ENCODE measurements around the gene KLF5.
A peak's percentile ranks its signal among the peaks of the same experiment; 100 is the strongest.

Gene KLF5

DNA sequence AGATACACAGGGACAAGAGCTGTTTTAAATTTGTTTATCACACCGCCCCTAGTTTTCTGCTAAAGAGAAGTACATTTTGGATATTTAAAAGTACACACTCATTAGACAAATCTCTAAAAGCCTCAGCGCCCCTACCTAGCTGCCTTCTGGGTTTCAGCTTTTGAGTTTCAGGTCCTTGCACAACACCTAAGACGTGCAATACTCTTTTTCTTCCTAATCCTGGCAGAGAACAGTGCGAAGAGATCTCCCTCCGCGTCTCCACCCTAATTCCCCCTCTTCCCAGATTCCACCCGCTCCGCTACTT lies 421 bp upstream of the KLF5 start:
- no peak for DNase-seq (ENCODE audit: low read depth, low spot score)
- in situ Hi-C loops (cut with HindIII; ENCODE audit: low sequenced_read_pairs), result no loop called here
- H3K4me3 ChIP-seq (ENCODE audit: low read depth, low read length), result peak overlapping the region; percentile 75
- TF ChIP-seq CTCF (IDR thresholded peaks at IDR 0.05; ENCODE audit: low read depth, low read length), result no peak

DNA sequence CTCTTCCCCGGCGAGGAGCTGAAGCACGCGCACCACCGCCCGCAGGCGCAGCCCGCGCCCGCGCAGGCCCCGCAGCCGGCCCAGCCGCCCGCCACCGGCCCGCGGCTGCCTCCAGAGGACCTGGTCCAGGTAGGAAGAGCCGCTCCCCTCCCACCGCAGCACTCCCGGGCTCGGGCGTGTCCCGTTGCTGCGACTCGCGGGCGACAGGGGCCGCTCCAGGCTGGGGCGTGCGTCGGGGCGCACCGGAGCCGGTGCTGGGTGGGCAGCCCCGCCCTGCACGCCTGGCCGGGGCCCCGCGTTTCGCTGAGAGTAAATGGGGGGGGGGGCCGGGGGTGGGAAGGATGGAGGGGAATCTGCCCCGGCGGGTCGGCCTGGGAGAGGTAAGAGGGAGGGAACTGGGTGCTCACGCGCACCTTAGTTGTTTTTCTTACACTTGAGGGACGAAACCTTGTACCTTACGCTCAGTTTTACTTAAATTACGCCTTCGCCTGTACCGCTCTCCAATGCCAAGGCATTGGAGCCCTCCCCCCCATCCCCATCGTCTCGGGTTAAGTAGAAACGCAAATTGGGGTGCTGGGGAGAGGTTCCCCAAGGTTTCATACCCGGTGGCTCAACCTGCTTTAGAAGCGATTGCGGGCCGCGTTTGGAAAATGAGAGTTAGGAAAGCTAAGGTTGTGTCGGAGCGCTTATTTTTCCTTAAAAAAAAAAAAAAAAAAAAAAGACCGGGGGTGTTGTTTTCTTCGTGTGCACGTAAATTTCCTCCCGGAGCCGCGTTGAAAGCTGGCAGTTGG lies 850 bp downstream of the KLF5 start:
- in situ Hi-C loops (cut with HindIII; ENCODE audit: low sequenced_read_pairs), result no loop called here
- TF ChIP-seq CTCF (IDR thresholded peaks at IDR 0.05; ENCODE audit: low read depth, low read length), result peak; percentile 19
- peak; percentile 58 for DNase-seq (ENCODE audit: low read depth, low spot score)
- H3K4me3 ChIP-seq (ENCODE audit: low read depth, low read length), result peak overlapping the region; percentile 75

DNA sequence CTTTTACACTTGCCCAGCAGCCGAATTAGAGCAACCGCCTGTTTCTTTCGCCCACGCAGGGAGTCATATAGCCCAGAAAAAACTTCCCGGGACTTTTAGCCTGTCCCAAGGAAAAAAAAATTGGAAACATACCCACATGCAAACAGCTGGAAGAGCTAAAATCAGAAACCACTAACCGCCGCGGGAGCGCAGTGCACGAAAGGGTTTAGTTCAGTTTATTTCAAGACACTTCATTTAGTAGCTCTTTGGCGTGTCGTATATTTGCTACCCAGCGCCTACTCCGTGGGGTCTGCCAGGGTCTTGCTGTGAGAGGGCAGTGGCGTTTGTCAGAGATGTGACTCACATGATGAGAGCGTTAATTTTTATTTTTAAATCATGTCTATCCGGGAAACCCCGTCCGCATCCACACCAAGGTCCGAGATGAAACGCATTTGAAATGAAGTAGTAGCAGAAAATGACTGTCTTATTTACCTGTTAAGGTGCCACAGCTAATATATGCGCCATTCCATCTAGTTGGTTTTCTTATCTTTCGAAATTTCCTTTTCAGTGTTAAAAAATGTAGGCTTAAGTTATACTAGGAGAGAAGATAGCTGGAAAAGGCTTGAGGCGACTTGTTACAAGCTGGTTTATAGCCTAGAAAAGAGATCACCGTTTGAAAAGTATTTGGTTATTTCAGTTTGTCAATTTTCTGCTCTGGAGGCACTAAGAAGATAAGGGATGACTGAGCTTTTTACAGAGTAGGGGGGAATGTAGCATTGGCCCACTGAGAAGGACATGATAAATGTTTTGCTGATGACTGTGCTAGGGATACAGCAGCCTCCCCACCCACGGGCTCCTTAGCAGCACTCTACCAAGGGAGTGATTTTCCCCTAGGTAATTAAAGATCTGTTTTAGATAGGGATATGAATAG lies 1.7 kb downstream of the KLF5 start:
- peak overlapping the region; percentile 75 for H3K4me3 ChIP-seq (ENCODE audit: low read depth, low read length)
- no peak for TF ChIP-seq CTCF (IDR thresholded peaks at IDR 0.05; ENCODE audit: low read depth, low read length)
- in situ Hi-C loops (cut with HindIII; ENCODE audit: low sequenced_read_pairs), result no loop called here
- peak; percentile 71 for DNase-seq (ENCODE audit: low read depth, low spot score)

GRCh38 chr13:73061473-73061872 lies 2.7 kb downstream of the KLF5 start:
- in situ Hi-C loops (cut with HindIII; ENCODE audit: low sequenced_read_pairs), result no loop called here
- no peak overlapping the region for H3K4me3 ChIP-seq (ENCODE audit: low read depth, low read length)
- no peak for TF ChIP-seq CTCF (IDR thresholded peaks at IDR 0.05; ENCODE audit: low read depth, low read length)
- DNase-seq (ENCODE audit: low read depth, low spot score), result no peak

- in situ Hi-C loops (cut with HindIII; ENCODE audit: low sequenced_read_pairs), result no loop called here
- DNase-seq (ENCODE audit: low read depth, low spot score), result no peak
- no peak overlapping the region for H3K4me3 ChIP-seq (ENCODE audit: low read depth, low read length)
- no peak for TF ChIP-seq CTCF (IDR thresholded peaks at IDR 0.05; ENCODE audit: low read depth, low read length)
These were observed 3.1 kb downstream of the KLF5 start for GRCh38 chr13:73061876-73062275.

DNA sequence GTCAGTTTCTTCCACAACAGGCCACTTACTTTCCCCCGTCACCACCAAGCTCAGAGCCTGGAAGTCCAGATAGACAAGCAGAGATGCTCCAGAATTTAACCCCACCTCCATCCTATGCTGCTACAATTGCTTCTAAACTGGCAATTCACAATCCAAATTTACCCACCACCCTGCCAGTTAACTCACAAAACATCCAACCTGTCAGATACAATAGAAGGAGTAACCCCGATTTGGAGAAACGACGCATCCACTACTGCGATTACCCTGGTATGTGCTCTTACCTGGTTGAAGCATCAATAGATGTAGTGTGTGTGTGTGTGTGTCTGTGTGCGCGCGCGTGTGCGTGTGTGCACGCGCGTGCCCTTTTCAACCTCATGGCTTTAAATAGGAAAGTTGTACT lies 3.7 kb downstream of the KLF5 start:
- in situ Hi-C loops (cut with HindIII; ENCODE audit: low sequenced_read_pairs), result no loop called here
- no peak for TF ChIP-seq CTCF (IDR thresholded peaks at IDR 0.05; ENCODE audit: low read depth, low read length)
- H3K4me3 ChIP-seq (ENCODE audit: low read depth, low read length), result no peak overlapping the region
- DNase-seq (ENCODE audit: low read depth, low spot score), result no peak

Data from astrocyte of the spinal cord (primary cell).